ENCODE results near the gene EP400. TPM values are rescaled to one million over a fixed set of nuclear protein-coding genes. Genes with fewer than 3 reads are reported as not detected.
"Not testable (repeated sequence)": the region's sequence is repeated elsewhere in the genome, so short reads cannot be mapped to it uniquely, and the experiment has no call there.

The EP400 gene
- polyA plus RNA-seq, 1 donor: 31.9 TPM

- Histone ChIP-seq H3K27ac (ENCODE audit: low read length) (no peak overlapping the region), H3K27me3 (ENCODE audit: control insufficient read depth, insufficient read depth, low read length) (no peaks in the 10 kb centered on the region), H3K4me3 (ENCODE audit: low read length) (no peak overlapping the region), H3K4me1 (ENCODE audit: control insufficient read depth, insufficient read depth, low read length) (no peaks in the 10 kb centered on the region), H3K9me3 (ENCODE audit: control insufficient read depth, low read depth, low read length) (no peaks in the 10 kb centered on the region), H3K36me3 (ENCODE audit: control insufficient read depth, insufficient read depth, low read length) (peaks cover 55% of the 10 kb centered on the region)
- no CpG with 5 or more reads among the region's 29 CpGs for WGBS (ENCODE audit: insufficient coverage, low lambda C conversion rate)
- DNase-seq: no peak
These were observed 127.8 kb downstream of the EP400 start for GRCh38 chr12:132077322-132078100.

- peaks cover 53% of the 10 kb centered on the region for H3K36me3 ChIP-seq (ENCODE audit: control insufficient read depth, insufficient read depth, low read length)
- no peak overlapping the region for H3K27ac ChIP-seq (ENCODE audit: low read length)
- H3K9me3 ChIP-seq (ENCODE audit: control insufficient read depth, low read depth, low read length): no peaks in the 10 kb centered on the region
- DNase-seq: peak in 1 of 2 donors; percentile 15
- WGBS (ENCODE audit: insufficient coverage, low lambda C conversion rate): no CpG with 5 or more reads among the region's 6 CpGs
- no peak overlapping the region for H3K4me3 ChIP-seq (ENCODE audit: low read length)
- H3K4me1 ChIP-seq (ENCODE audit: control insufficient read depth, insufficient read depth, low read length): no peaks in the 10 kb centered on the region
- no peaks in the 10 kb centered on the region for H3K27me3 ChIP-seq (ENCODE audit: control insufficient read depth, insufficient read depth, low read length)
These were observed 128.4 kb downstream of the EP400 start for GRCh38 chr12:132078190-132078589.

GRCh38 chr12:132079200-132079599, 129.5 kb downstream of the EP400 start:
- DNase-seq: no peak
- Histone ChIP-seq H3K4me1 (ENCODE audit: control insufficient read depth, insufficient read depth, low read length) (peaks cover 4% of the 10 kb centered on the region), H3K27ac (ENCODE audit: low read length) (no peak overlapping the region), H3K36me3 (ENCODE audit: control insufficient read depth, insufficient read depth, low read length) (peaks cover 49% of the 10 kb centered on the region), H3K27me3 (ENCODE audit: control insufficient read depth, insufficient read depth, low read length) (no peaks in the 10 kb centered on the region), H3K9me3 (ENCODE audit: control insufficient read depth, low read depth, low read length) (no peaks in the 10 kb centered on the region), H3K4me3 (ENCODE audit: low read length) (no peak overlapping the region)
- WGBS (ENCODE audit: insufficient coverage, low lambda C conversion rate): 100% methylated on average over 1 of the region's 8 CpGs

- H3K27me3 ChIP-seq (ENCODE audit: control insufficient read depth, insufficient read depth, low read length): no peaks in the 10 kb centered on the region
- WGBS (ENCODE audit: insufficient coverage, low lambda C conversion rate): no CpG with 5 or more reads among the region's 12 CpGs
- no peak overlapping the region for H3K27ac ChIP-seq (ENCODE audit: low read length)
- no peak overlapping the region for H3K4me3 ChIP-seq (ENCODE audit: low read length)
- peaks cover 44% of the 10 kb centered on the region for H3K36me3 ChIP-seq (ENCODE audit: control insufficient read depth, insufficient read depth, low read length)
- peaks cover 4% of the 10 kb centered on the region for H3K4me1 ChIP-seq (ENCODE audit: control insufficient read depth, insufficient read depth, low read length)
- no peaks in the 10 kb centered on the region for H3K9me3 ChIP-seq (ENCODE audit: control insufficient read depth, low read depth, low read length)
- no peak for DNase-seq
These were observed 130.0 kb downstream of the EP400 start for GRCh38 chr12:132079695-132080094.

GRCh38 chr12:132080515-132080914, 130.8 kb downstream of the EP400 start:
- H3K27ac ChIP-seq (ENCODE audit: low read length): not testable (repeated sequence)

GRCh38 chr12:132081423-132081822, 131.7 kb downstream of the EP400 start:
- Histone ChIP-seq H3K4me3 (ENCODE audit: low read length) (no peak overlapping the region), H3K36me3 (ENCODE audit: control insufficient read depth, insufficient read depth, low read length) (peaks cover 28% of the 10 kb centered on the region), H3K27me3 (ENCODE audit: control insufficient read depth, insufficient read depth, low read length) (no peaks in the 10 kb centered on the region), H3K9me3 (ENCODE audit: control insufficient read depth, low read depth, low read length) (no peaks in the 10 kb centered on the region), H3K27ac (ENCODE audit: low read length) (no peak overlapping the region), H3K4me1 (ENCODE audit: control insufficient read depth, insufficient read depth, low read length) (peaks cover 4% of the 10 kb centered on the region)
- no peak for DNase-seq
- WGBS (ENCODE audit: insufficient coverage, low lambda C conversion rate): no CpG with 5 or more reads among the region's 9 CpGs

More at GRCh38 chr12:132080515-132080914, 130.8 kb downstream of the EP400 start:
- not testable (repeated sequence) for H3K4me1 ChIP-seq (ENCODE audit: control insufficient read depth, insufficient read depth, low read length); H3K9me3 ChIP-seq (ENCODE audit: control insufficient read depth, low read depth, low read length); H3K4me3 ChIP-seq (ENCODE audit: low read length); DNase-seq; H3K27me3 ChIP-seq (ENCODE audit: control insufficient read depth, insufficient read depth, low read length)
- peaks cover 37% of the 10 kb centered on the region for H3K36me3 ChIP-seq (ENCODE audit: control insufficient read depth, insufficient read depth, low read length)
- no CpG with 5 or more reads among the region's 7 CpGs for WGBS (ENCODE audit: insufficient coverage, low lambda C conversion rate)

- WGBS (ENCODE audit: insufficient coverage, low lambda C conversion rate): 33% methylated on average over 1 of the region's 8 CpGs
- H3K27ac ChIP-seq (ENCODE audit: low read length): no peak overlapping the region
These were observed 133.8 kb downstream of the EP400 start for GRCh38 chr12:132083614-132083940.

GRCh38 chr12:132083941-132084620, 134.3 kb downstream of the EP400 start:
- Histone ChIP-seq H3K4me3 (ENCODE audit: low read length) (peak overlapping the region; percentile 59), H3K27me3 (ENCODE audit: control insufficient read depth, insufficient read depth, low read length) (no peaks in the 10 kb centered on the region), H3K27ac (ENCODE audit: low read length) (no peak overlapping the region), H3K9me3 (ENCODE audit: control insufficient read depth, low read depth, low read length) (no peaks in the 10 kb centered on the region), H3K36me3 (ENCODE audit: control insufficient read depth, insufficient read depth, low read length) (peaks cover 6% of the 10 kb centered on the region), H3K4me1 (ENCODE audit: control insufficient read depth, insufficient read depth, low read length) (peaks cover 4% of the 10 kb centered on the region)
- DNase-seq: peak; percentile 88 to 91
- no CpG with 5 or more reads among the region's 84 CpGs for WGBS (ENCODE audit: insufficient coverage, low lambda C conversion rate)

More at GRCh38 chr12:132083614-132083940, 133.8 kb downstream of the EP400 start:
- no peak for DNase-seq
- Histone ChIP-seq H3K27me3 (ENCODE audit: control insufficient read depth, insufficient read depth, low read length) (no peaks in the 10 kb centered on the region), H3K4me1 (ENCODE audit: control insufficient read depth, insufficient read depth, low read length) (peaks cover 4% of the 10 kb centered on the region), H3K36me3 (ENCODE audit: control insufficient read depth, insufficient read depth, low read length) (peaks cover 8% of the 10 kb centered on the region), H3K9me3 (ENCODE audit: control insufficient read depth, low read depth, low read length) (no peaks in the 10 kb centered on the region), H3K4me3 (ENCODE audit: low read length) (peak overlapping the region; percentile 23)

- Histone ChIP-seq H3K4me1 (ENCODE audit: control insufficient read depth, insufficient read depth, low read length) (peaks cover 4% of the 10 kb centered on the region), H3K27ac (ENCODE audit: low read length) (no peak overlapping the region), H3K27me3 (ENCODE audit: control insufficient read depth, insufficient read depth, low read length) (no peaks in the 10 kb centered on the region), H3K36me3 (ENCODE audit: control insufficient read depth, insufficient read depth, low read length) (peaks cover 5% of the 10 kb centered on the region), H3K9me3 (ENCODE audit: control insufficient read depth, low read depth, low read length) (no peaks in the 10 kb centered on the region), H3K4me3 (ENCODE audit: low read length) (peak overlapping the region; percentile 59)
- no CpG with 5 or more reads among the region's 49 CpGs for WGBS (ENCODE audit: insufficient coverage, low lambda C conversion rate)
- DNase-seq: peak; percentile 55 to 73
These were observed 135.0 kb downstream of the EP400 start for GRCh38 chr12:132084621-132085290.

- H3K27ac ChIP-seq (ENCODE audit: low read length): no peak overlapping the region
- WGBS (ENCODE audit: insufficient coverage, low lambda C conversion rate): no CpG with 5 or more reads among the region's 6 CpGs
- peaks cover 4% of the 10 kb centered on the region for H3K4me1 ChIP-seq (ENCODE audit: control insufficient read depth, insufficient read depth, low read length)
- peak overlapping the region; percentile 59 for H3K4me3 ChIP-seq (ENCODE audit: low read length)
- DNase-seq: no peak
- H3K9me3 ChIP-seq (ENCODE audit: control insufficient read depth, low read depth, low read length): no peaks in the 10 kb centered on the region
- peaks cover 5% of the 10 kb centered on the region for H3K36me3 ChIP-seq (ENCODE audit: control insufficient read depth, insufficient read depth, low read length)
- no peaks in the 10 kb centered on the region for H3K27me3 ChIP-seq (ENCODE audit: control insufficient read depth, insufficient read depth, low read length)
These were observed 135.5 kb downstream of the EP400 start for GRCh38 chr12:132085291-132085635.
